Measurements from ENCODE around the gene NMNAT2. TPM values are rescaled to one million over a fixed set of nuclear protein-coding genes. Genes with fewer than 3 reads are reported as not detected.

NMNAT2 gene
- total RNA-seq, 1 experiment from 2014 or later: not detected

DNA sequence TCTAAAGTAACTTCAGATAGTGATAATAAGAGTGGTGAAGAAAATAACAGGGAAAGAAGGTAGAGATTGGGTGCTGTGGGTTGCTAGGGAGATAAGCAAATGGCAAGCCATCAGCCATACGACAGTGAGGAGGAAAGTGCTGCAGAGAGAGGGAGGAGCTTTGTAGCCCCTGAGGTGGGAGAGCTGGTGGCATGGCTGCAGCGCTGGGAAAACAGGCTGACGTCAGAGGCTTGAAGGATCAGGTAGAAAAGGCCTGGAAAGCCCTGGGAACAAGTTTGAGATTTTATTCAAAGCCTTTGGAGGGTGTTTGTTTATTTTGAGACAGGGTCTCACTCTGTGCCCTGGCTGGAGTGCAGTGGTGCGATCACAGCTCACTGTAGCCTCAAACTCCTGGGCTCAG, 109.5 kb downstream of the NMNAT2 start (continued):
- TF ChIP-seq SIN3A (IDR thresholded peaks at IDR 0.05; ENCODE audit: low read depth): no peak
- TF ChIP-seq EZH2 (IDR thresholded peaks at IDR 0.05): no peak
- TF ChIP-seq JUND (IDR thresholded peaks at IDR 0.05): no peak
- no peak for TF ChIP-seq EZH2phosphoT487 (IDR thresholded peaks at IDR 0.05; ENCODE audit: borderline replicate concordance)
- TF ChIP-seq ELF1 (IDR thresholded peaks at IDR 0.05; ENCODE audit: borderline replicate concordance, low read depth): no peak
- TF ChIP-seq SRF (IDR thresholded peaks at IDR 0.05; ENCODE audit: low read depth): no peak

- Histone ChIP-seq H4K20me1 (ENCODE audit: insufficient read depth) (no peaks in the 10 kb centered on the region), H3K27ac (ENCODE audit: low read depth, low read length) (no peak overlapping the region), H3K27me3 (ENCODE audit: insufficient read depth, low read length) (no peaks in the 10 kb centered on the region), H3K36me3 (ENCODE audit: control insufficient read depth in 1 of 2, insufficient read depth in 2 of 2, low read length in 2 of 2) (no peaks in the 10 kb centered on the region), H3K9ac (ENCODE audit: low read length) (no peak overlapping the region), H3K4me3 (replicated peaks in 1 of 2; ENCODE audit: low read depth in 1 of 2, low read length in 2 of 2) (no peak overlapping the region), H3K9me2 (ENCODE audit: insufficient read depth) (no peaks in the 10 kb centered on the region), H3K9me3 (ENCODE audit: control insufficient read depth in 1 of 2, insufficient read depth in 1 of 2, low read depth in 1 of 2, low read length in 2 of 2) (no peaks in the 10 kb centered on the region), H3K79me2 (ENCODE audit: insufficient read depth, low read length) (no peaks in the 10 kb centered on the region), H3K4me1 (ENCODE audit: control insufficient read depth in 1 of 2, insufficient read depth in 2 of 2, low read length in 2 of 2) (peaks cover 0 to 3% of the 10 kb centered on the region in 2 experiments; a peak in 1 of 4 replicates), H2AFZ (ENCODE audit: low read depth, low read length, poor library complexity, severe bottlenecking) (peak overlapping the region; percentile 76), H3K4me2 (ENCODE audit: low read length) (peak overlapping the region; percentile 15; the same call in 1 of the 2 replicates)
- ATAC-seq (peak; percentile 84), DNase-seq (ENCODE audit: low read depth, low spot score) (no peak)
- POLR2A ChIA-PET: interaction anchor here (0.6 to 0.8 kb wide), 2 partner anchors 29 to 59 kb away, joined by 3 read pairs; no protein-coding TSS in a partner anchor
- CTCF ChIA-PET: interaction anchor here (0.6 to 1.3 kb wide), 8 partner anchors 9 to 328 kb away, joined by 3 to 6 read pairs (median 4); no protein-coding TSS in a partner anchor
- intact Hi-C loops (cut with micrococcal nuclease): no loop called here
- BruUV-seq (replicated peaks): no TSS peak
- RAD21 ChIA-PET (ENCODE audit: low non-redundant PET in 1 of 2, low total read pairs in 2 of 2, uncharacterized antibody in 2 of 2, unreplicated experiment in 2 of 2): no interaction called here
- TF ChIP-seq SRF (IDR thresholded peaks at IDR 0.05; ENCODE audit: low read depth): no peak
- TF ChIP-seq CTCF (IDR thresholded peaks at IDR 0.05 in 2 of 3, conservative IDR thresholded peaks at IDR 0.05 in 1 of 3; ENCODE audit: borderline replicate concordance in 1 of 3, insufficient read depth in 1 of 3, low read depth in 2 of 3, low read length in 2 of 3): peak; percentile 26 to 62 (median 52); a peak in 5 of 6 replicates
- TF ChIP-seq RAD21 (IDR thresholded peaks at IDR 0.05; ENCODE audit: low read depth): peak; percentile 39
- TF ChIP-seq, protein P1, sequence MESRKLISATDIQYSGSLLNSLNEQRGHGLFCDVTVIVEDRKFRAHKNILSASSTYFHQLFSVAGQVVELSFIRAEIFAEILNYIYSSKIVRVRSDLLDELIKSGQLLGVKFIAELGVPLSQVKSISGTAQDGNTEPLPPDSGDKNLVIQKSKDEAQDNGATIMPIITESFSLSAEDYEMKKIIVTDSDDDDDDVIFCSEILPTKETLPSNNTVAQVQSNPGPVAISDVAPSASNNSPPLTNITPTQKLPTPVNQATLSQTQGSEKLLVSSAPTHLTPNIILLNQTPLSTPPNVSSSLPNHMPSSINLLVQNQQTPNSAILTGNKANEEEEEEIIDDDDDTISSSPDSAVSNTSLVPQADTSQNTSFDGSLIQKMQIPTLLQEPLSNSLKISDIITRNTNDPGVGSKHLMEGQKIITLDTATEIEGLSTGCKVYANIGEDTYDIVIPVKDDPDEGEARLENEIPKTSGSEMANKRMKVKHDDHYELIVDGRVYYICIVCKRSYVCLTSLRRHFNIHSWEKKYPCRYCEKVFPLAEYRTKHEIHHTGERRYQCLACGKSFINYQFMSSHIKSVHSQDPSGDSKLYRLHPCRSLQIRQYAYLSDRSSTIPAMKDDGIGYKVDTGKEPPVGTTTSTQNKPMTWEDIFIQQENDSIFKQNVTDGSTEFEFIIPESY (IDR thresholded peaks at IDR 0.05; ENCODE audit: extremely low read depth, insufficient replicate concordance, low read length): no peak
- no peak for TF ChIP-seq TCF7L2 (IDR thresholded peaks at IDR 0.05; ENCODE audit: borderline replicate concordance, extremely low read depth, insufficient read depth, insufficient read length)
Observed at GRCh38 chr1:183306317-183307042, 111.7 kb downstream of the NMNAT2 start.

Measured in HCT116 (cell line).